ENCODE data around the gene PARD3.
"Not testable (repeated sequence)": the region's sequence is repeated elsewhere in the genome, so short reads cannot be mapped to it uniquely, and the experiment has no call there.

PARD3 gene

DNA sequence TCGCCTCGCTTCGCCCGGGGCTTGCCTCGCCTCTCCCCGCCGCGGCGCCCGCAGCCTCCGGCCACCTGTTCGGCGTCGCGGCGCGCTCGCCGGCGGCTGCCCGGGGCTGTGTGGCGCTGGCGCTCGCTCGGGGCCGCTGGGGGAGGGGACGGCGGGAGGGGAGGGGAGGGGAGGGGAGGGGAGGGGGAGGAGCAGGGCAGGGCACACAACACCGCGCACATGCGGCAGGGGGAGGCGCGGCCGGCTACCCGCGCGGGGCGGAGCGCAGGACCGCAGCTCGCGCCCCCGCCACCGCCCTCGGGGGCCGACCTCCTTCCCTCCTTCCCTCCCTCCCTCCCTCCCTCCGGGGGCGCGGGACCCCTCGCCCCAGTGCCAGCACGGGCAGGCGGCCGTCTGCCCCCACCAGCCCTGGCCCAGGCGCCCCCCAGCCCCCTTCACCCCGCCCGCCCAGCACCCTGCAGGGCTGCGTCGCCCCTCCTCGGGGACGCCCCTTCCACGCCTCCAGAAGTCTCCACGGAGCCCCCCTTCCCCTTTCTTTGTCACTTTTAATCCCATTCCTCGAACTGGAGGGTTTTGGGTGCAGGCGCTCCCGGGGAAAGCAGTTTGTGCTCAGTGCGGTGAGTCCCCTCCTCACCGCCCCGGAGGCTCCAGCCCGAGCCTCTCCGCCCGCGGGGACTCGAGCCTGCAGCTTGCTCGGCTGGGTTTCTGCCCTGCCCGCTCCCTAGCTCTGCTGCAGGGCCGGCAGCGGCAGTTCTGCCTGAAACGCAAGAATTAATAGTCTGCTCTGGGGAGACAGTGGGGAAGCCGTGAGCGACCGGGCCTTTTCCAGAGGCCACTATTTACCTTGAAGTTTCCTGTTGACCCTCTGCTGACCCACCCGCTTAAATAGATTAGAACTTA lies at the start of gene PARD3:
PARD3 (minus strand) TSS at position 112 of the 900 bp plus-strand sequence. CDS start 301 bp downstream, outside the sequence.
- peak; percentile 54 for DNase-seq

DNA sequence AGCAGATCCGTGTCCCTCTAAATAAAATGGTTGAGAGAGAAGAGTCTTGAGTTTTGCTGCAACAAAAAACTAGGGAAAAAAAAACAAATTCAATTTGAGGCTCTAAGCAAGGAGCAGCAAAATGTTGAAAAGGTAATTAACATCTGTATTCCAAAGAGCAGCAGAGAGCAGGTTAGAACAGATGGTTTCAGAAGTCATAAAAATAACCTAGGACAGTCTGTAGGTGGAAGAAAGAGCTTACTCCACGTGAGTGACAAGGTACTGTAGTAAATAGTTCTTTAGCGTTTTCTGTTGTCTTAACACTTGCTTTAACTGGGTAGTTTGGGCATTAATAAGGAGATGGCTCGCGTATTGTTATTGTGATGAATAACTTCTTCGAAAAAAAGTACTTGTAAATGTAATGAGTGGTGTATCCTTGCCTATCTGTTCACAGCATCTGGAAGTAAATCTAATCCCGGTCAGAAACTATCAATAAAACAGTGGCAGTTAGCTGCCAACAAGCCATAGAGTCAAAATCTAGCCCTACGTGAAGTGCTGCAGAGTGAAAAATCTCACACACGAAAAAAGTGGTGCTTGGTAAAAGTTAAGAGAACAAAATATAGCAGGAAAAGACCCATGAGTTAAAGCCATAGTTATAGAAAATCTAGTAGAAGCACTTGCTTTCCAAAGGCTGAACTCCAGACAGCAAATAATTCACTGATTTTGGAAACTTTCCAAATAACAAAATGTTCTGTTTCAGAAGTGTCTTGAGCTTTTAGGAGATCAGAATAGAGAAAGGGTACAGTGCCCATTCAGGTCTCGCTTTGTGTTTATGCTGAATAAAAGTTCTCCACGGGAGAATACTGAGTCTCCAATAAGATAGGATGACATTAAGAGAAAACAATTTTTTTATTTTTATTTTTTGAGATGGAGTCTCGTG lies 49.3 kb upstream of the PARD3 start:
- DNase-seq: no peak

DNA sequence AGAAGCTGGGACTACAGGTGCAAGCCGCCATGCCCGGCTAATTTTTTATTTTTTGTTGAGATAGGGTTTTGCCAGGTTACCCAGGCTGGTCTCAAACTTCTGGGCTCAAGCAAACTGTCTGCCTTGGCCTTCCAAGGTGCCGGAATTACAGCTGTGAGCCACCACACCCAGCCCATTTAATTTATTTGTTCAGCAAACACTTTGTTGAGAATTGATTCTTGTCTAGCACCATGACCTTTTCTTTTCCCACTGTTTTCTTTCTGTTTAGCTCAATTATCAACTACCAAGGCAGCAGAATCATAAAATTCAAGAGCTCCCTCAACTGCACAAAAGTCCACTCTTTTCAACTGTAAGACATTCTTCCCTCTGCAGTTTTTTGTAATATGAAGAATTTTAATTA lies 47.8 kb upstream of the PARD3 start:
- DNase-seq: no peak

DNA sequence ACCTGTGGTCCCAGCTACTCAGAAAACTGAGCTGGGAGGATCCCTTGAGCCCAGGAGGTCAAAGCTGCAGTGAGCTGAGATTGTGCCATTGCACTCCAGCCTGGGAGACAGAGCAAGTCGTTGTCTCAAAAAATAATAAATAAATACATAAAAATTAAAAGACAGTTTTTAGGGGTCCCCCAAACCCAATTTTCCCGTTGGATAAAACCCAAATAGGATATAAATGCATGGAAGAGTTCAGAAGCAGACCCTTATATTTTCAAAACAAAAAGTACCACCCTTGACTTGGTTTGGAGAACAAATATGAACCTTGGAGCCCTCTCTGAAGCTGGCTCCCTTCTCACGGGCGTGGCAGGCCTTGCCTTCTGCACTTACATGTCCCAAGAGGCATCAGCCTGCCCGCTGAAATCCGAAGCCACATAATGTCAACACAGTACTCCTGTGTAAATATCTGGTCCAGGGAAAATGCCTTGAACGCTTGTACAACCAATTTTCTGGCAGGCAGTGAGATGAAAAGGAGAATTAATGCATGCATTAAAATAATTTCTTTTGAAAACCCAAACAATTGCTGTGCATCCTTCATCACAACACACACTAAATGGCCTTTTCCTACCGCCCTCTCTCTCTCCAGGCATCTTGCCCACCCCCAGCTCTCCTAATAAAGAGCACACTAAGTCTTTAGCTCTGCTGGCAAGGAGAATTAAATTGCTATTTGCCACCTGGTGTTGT lies 46.4 kb upstream of the PARD3 start:
- DNase-seq: peak; percentile 75

DNA sequence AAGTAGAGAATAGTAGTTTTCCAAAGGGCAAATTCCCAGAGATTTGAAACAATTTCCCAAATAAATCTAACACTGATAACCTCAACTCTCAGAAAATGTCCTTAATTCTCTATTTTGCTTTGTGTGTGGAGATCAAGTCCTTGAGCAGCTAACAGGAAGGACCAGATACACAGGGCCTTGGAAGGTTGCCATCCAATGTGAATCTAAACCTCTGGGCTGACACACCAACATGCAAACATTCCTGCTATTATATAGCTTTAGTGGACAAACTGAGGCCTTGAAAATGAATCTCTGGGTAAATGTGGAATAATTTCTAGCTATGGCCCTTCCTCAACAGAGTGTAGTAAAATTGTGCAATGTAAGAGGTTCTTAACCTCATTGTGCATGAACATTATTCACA lies 44.1 kb upstream of the PARD3 start:
- no peak for DNase-seq

DNA sequence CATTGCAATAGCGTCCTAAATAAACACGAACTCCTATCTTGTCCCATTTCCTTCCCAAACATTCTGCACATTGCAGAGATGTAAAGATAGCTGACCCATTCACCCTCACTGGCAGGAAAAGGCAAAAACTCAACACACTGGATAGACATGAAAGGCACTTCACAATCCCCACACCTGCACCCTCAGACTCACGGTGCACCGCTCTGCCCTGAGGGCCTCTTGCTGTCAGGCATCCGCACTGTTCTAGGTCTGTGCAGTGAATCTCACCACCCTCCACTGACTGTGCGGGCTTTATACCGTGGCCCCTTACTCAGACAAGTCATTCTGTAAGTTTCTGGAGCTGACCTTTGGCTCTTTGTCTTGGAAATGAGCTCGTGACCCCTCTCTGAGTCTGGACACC lies 42.9 kb upstream of the PARD3 start:
- DNase-seq: no peak

DNA sequence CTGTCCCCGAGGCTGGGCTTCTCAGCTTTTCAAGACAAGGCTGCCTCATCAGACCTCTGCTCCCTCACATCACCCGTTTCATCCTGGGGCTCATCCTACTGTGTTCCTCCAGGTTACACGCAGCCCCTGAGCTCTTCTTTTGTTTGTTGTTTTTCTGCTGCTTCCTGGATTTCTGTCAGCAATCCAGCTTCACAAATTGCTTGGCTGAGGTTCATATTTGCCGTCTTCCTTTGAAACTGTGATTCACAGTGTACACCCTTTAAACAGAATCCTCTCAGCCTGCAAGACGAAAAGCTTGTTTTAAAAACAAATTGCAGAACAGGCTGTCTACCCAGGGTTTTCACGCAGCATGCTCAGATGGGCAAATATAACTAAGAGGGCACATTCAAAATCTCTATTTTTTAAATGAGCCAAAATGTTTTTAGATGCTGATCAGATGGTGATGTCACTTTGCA lies 39.1 kb upstream of the PARD3 start:
- no peak for DNase-seq

DNA sequence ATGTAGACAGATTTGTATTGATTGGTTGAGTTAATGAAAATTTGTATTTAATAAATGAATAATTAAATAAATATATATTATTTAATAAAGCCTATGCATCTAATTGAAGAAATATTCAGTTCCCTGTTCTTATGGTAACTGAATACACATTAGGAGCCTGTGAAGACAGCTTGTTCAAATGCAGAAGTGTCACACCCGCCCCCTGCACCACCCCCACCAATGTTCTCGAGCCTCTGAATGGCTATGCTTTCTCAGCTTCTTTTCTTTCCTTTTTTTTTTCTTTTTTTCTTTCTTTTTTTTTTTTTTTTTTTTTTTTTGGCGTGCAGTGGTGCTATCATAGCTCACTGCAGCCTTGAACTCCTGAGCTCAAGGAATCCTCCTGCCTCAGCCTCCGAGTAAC lies 38.3 kb upstream of the PARD3 start:
- DNase-seq: no peak

DNA sequence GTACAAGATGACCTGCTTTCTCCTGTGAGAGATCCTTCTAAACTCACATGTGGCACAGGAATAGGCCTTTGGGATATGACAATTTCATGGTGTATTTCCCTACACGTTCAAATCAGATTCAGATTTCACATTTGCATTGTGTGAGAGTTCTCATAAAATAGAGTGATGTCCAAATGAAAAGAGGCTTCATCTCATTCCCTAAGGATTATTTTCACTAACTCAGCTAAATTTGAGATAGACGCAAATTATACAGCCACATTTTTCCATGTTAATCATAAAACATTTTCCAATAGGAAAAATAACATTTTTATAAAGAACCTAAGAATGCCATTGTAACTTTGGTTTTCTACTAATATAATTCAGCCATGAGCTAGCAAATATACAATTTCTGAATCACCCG lies 35.5 kb upstream of the PARD3 start:
- DNase-seq: no peak

DNA sequence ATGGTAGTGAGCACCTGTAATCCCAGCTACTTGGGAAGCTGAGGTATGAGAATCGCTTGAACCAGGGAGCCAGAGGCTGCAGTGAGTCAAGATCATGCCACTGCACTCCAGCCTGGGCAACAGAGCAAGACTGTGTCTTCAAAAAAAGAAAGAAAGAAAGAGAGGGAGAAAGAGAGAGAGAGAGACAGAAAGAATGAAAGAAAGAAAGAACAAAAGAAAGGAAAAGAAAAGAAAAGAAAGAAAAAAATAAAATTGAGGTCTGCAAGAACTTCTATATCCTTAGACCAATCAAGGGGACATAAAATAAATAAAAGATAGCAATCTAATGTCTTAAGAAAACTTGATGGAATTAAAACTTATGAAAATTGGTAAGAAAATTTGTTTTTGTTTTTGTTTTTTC lies 34.9 kb upstream of the PARD3 start:
- DNase-seq: no peak

DNA sequence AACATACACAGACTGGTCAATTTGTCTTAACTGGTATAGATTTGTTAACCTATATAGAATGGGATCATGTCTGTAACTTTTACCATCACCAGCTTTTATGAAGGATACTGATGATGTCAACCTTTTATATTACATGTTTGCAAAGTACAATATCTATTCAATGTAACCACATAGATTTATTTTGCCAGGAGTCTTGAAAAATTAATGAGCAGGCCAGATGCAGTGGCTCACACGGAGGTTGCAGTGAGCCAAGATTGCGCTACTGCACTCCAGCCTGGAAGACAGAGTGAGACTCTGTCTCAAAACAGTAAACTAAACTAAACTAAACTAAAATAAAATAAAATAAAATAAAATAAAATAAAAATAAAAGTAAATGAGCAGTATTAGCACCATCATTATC lies 30.0 kb upstream of the PARD3 start:
- no peak for DNase-seq

DNA sequence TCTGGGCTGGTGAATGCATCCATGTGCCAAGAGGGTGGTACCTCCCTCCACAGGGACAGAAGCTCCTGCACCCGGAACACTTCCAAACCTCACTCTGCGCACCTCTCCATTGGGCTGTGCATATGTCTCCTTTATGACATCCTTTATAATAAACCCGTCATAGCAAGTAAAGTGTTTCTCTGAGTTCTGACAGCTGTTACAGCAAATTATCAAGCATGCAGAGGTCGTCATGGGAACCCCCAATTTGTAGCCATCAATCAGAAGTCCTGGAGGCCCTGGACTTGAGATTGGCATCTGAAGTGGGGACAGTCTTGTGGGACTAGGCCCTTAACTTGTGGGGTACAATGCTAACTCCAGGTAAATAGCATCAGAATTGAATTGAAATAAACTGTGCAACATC lies 29.4 kb upstream of the PARD3 start:
- no peak for DNase-seq

DNA sequence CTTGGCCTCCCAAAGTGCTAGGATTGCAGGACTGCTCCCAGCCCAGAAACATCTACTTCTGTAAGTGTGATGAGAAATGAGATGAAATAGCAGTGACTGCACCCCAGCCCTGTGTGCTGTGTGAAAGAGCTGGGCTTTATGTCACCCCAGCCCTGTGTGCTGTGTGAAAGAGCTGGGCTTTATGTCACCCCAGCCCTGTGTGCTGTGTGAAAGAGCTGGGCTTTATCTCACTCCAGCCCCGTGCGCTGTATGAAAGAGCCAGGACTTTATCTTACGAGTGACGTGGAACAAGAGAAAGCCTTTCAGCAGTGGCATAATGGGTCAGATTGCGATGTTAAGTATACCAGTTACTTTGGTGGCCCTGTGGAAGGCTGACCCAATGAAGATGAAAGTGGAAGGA lies 28.4 kb upstream of the PARD3 start:
- not testable (repeated sequence) for DNase-seq

DNA sequence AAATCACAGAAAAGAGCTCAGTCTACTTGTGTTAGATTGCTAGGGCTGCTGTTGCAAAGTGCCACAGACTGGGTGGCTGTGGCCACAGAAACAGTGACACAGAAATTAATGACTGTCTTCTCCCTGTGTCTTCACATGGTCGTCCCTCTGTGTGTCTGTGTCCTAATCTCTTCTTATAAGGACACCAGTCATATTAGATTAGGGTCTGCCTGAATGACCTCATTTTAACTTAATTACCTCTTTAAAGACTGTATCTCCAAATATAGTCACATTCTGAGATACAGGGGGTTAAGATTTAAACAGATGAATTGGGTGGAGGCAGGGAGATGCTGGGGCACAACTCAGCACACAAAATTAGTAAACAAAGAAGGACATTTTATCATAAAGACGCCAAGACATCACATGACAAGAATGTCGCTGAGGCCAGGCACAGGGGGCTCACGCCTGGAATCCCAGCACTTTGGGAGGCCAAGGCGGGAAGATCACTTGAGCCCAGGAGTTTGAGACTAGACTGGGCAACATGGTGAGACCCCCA lies 23.3 kb upstream of the PARD3 start:
- no peak for DNase-seq

DNA sequence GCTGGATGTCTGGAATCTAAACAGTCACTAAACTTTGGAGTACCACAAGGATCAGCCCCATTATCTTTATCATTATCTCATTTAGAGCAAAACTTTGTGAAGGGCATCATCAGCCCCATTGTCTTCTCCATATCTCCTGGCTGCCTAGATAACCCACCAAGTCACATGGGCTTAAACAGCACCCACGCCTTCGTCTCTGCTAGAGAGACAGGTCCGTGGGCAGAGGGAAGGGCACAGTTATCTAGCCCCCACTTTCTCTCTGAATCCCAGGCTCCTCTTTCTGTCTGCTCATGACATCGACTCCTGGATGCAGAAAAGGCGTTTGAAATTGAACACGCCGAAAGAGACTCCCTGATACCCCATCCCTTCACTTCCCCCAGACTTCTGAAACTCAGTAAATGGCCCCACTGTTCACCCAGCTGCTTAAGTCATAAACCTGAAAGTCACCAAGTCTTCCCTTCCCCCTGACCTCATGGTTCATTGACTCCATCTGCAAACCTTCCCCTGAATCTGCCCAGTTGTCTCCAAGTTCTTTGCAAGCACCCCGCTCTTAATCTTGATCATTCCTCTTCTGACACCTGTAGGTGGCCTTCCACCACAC lies 20.9 kb upstream of the PARD3 start:
- no peak for DNase-seq

DNA sequence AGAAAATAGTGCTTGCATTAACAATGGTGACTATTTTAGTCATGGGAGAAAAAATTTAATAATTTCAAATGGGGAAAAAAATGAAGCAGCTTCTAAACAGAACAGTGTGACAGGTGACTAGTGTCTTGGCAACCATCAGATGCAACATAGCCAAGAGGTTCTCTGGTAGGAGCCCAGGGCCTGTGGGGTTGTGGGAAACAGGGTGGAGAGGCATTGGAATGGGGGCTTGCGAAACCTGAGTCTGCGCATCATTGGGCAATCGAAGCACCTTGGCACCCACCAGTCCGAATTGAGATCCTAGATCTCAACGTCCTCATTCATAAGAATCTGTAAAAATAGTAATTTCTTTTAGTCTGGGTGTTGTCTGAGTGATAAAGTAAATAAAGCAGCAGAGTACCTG lies 19.2 kb upstream of the PARD3 start:
- DNase-seq: no peak

DNA sequence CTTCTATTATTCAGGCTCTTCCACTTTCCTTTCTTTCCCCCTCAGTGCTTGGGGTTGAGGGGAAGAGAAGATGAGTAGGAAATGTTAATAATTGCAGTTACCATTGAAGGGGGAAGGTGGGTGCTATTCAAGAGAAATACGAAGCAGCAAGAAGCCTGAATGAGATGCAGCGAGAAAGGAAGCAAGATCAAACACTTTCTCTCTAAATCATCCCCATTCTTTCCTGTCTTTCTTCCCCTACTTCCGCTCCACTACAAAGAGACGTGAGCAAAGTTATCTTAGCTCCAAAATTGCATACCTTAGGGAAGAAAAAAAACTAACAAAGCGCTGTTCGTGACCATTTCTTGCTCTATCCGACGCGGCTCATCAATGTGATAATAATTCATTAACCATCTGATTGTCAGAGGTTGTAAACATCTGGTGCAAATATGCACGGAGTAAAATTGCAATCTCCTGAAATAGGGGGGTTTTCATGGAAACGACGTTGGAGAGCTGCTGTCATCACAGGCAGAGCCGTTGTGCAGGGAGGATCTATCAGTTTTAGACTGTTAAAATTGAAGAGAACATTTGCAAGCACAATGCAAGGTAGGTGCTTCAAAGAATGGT lies 15.2 kb upstream of the PARD3 start:
- no peak for DNase-seq

DNA sequence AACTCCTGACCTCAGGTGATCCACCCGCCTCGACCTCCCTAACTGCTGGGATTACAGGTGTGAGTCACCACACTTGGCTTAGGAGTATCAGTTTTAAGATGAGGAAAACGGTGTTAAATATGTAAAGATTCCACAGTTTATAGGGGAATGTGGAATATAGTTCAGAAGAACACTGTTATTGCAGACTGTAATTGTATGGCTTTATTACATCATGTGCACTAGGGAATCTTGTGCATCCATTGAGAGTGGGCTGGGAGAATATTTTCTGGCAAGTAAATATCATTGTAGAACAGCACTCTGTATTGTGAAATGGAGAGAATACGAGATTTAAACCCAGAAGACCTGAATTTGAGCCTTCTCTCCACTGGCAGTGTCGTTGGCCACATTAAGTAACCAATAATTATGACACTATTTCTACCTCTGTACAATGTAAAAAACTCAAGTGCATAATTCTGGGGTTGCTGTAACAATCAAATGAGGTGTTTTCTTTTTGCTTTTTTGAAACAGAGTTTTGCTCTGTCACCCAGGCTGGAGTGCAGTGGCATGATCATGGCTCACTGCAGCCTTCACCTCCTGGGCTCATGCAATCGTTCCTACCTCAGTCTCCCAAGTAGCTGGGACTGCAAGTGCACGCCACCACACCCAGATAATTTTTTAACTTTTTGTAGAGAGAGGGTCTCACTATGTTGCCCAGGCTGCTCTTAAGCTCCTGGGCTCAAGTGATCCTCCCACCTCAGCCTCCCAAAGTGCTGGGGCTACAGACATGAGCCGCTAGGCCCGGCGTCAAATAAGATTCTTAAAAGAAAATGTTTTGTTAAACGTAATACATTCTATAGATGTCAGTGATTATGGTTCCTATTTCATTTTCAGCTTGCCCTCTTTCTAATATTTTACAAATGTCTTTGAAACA lies 12.0 kb upstream of the PARD3 start:
- DNase-seq: no peak

DNA sequence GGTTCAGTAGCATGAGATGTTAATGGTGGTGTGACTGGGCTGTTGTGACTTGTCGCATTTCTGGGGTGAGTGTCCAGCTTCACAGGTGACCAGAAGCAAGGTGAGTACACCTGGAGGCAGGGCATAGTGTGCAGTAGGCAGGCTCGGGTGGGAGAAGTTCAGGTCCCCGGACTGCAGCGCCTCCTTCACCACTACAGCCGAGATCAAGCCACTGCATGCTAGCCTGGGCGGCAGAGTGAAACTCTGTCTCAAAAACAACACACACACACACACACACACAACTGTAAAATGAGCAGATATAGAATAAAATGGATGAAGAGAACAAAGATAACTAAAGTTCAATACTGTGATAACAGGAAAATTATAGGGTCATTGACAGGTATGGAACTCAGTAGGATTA lies 11.1 kb upstream of the PARD3 start:
- no peak for DNase-seq

DNA sequence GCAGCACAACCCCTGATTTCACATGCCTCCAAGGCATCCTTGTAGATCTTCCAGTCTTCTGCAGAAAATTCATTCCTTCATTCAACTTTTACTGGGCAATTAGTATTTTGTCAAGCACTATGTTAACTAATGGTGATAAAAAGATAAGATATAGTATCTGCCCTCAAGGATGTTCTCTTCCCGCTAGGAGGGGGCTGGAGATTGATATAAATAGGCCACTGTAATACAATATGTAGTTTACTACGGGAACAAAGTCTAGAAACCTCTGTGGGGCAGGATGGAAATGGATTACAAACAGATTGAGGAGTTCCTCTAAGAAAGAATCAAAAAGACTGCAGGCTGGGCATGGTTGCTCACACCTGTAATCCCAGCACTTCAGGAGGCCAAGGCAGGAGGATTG lies 10.3 kb upstream of the PARD3 start:
- DNase-seq: no peak

DNA sequence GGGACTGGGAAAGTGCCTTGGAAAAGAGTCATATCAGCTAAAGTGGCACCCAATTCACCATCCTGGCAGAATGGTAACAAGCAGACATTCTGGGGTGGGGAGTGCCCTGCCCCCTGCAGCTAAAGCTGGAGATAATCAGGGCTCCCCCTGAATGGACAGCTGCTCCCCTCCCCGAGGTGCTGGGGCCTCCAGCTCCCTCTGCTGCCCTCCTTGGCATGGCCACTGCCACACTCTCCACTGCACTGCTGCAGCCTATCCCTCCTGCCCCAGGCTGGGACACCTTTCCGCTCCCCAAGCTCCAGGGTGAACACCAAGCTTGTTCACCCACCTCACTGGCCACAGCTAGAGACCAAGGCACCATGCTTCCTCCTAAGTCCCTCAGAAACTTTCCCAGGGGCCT lies 9.8 kb upstream of the PARD3 start:
- no peak for DNase-seq

Data from NCI-H2171 (cell line).